ENCODE data around the gene SH3BP2.

GRCh38 chr4:2767705-2768074, 25.2 kb upstream of the SH3BP2 start:
- TF ChIP-seq EZH2 (IDR thresholded peaks at IDR 0.05; ENCODE audit: low read length, unreplicated experiment) (no peak), CTCF (conservative IDR thresholded peaks at IDR 0.05; ENCODE audit: low read depth, low read length) (no peak)

All from PC-3 (cell line).